Neutrophil (primary cell): Measurements from ENCODE around the gene KRTAP5-1.

Experiments used
- H3K27ac ChIP-seq: fragments of 200-600 bp; sonication (generic); 2 replicates; pipeline ENCODE4 v1.5.1; 2016; ENCODE audit warnings: mild to moderate bottlenecking, moderate library complexity
- H3K27me3 ChIP-seq: fragments of 200-600 bp; sonication (generic); 2 replicates; pipeline ENCODE4 v1.6.0; 2016; ENCODE audit warnings: mild to moderate bottlenecking
- H3K36me3 ChIP-seq: fragments of 200-600 bp; sonication (generic); 2 replicates; pipeline ENCODE4 v1.5.1; 2017
- H3K4me1 ChIP-seq, 2 experiments: fragments of 200-600 bp in 1 of 2; sonication (generic) in 1 of 2; 1 replicate in 1 of 2; 2 replicates in 1 of 2; pipeline versions ENCODE4 v1.5.1 to v1.6.1; 2013 to 2016; ENCODE audit warnings: low read depth in 1 of 2, low read length in 1 of 2, mild to moderate bottlenecking in 1 of 2, moderate library complexity in 1 of 2; ENCODE audit not compliant: control insufficient read depth in 1 of 2, insufficient read depth in 1 of 2
- H3K4me3 ChIP-seq, 2 experiments: fragments of 200-600 bp in 1 of 2; sonication (generic) in 1 of 2; 1 replicate in 1 of 2; 2 replicates in 1 of 2; pipeline ENCODE4 v1.5.1; 2013 to 2016; ENCODE audit warnings: low read depth in 1 of 2, low read length in 1 of 2, mild to moderate bottlenecking in 1 of 2, moderate library complexity in 1 of 2
- H3K9me3 ChIP-seq: fragments of 200-600 bp; sonication (generic); 2 replicates; pipeline ENCODE4 v1.5.1; 2016
- TF ChIP-seq, protein P1 (sequence below): fragments of 200-600 bp; sonication (generic); IDR thresholded peaks from 2 replicates; pipeline ENCODE4 v1.5.1; 2016; ENCODE audit warnings: antibody characterized with exemption

Gene KRTAP5-1

DNA sequence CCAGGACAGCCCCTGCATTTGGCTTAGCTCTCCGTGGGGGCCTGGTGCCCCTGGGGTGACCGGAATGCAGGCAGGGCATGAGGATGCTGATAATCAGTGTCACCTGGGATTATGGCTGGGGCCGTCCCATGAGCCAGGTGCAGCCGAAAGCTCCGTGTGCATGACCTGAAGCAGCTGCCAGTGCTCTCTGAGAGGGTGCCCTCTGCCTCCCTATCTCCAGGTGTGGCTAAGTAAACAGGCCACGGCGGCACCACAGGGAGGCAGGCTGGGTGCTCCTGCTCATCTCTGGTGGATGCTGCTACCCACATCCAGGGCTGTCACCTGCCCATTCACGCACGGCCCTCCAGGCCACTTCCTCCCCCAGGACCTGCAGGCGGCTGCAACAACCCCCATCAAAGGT lies 42.8 kb downstream of the KRTAP5-1 start:
- no peak overlapping the region for H3K4me3 ChIP-seq
- H3K4me1 ChIP-seq: peaks cover 0 to 7% of the 10 kb centered on the region in 2 experiments
- TF ChIP-seq, protein P1, sequence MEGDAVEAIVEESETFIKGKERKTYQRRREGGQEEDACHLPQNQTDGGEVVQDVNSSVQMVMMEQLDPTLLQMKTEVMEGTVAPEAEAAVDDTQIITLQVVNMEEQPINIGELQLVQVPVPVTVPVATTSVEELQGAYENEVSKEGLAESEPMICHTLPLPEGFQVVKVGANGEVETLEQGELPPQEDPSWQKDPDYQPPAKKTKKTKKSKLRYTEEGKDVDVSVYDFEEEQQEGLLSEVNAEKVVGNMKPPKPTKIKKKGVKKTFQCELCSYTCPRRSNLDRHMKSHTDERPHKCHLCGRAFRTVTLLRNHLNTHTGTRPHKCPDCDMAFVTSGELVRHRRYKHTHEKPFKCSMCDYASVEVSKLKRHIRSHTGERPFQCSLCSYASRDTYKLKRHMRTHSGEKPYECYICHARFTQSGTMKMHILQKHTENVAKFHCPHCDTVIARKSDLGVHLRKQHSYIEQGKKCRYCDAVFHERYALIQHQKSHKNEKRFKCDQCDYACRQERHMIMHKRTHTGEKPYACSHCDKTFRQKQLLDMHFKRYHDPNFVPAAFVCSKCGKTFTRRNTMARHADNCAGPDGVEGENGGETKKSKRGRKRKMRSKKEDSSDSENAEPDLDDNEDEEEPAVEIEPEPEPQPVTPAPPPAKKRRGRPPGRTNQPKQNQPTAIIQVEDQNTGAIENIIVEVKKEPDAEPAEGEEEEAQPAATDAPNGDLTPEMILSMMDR: no peak

DNA sequence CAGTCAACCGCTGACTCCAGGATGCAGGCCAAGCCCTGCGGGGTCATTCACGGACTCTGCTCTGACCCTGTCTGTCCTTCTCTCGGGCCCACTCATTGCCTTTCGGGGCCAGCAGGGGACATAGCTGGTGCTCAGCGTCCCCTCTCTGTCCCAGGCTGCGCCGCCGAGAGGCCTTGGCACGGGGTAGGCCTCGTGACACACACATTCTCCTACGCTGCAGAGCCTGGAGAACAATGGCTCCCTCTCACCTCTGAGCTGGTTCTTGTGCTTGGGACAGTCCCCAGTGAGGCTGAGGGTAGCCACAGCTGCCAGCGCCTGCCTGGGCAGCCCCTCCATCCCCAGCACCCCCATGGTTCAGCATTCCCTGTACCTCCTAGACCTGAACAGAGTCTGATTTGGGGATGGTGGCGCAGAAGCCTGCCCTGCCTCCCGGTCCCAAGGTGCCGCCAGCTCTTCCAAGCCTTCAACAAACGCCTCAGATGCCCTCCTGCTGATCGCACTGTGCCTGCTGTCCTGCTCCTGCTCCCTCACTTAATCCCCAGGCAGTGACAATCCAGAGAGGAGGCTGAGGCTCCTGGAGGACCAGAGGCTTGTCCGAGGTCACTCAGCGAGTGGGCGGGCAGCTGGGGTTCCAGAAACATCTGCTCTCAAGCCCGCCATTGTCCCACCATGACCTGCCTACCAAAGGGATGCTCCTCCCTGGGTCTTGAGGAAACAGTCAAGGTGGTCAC lies 43.4 kb downstream of the KRTAP5-1 start:
- Histone ChIP-seq H3K36me3 (no peaks in the 10 kb centered on the region), H3K4me3 (no peak overlapping the region), H3K9me3 (no peaks in the 10 kb centered on the region), H3K27ac (no peak overlapping the region), H3K27me3 (peaks cover 87% of the 10 kb centered on the region), H3K4me1 (peaks cover 0 to 2% of the 10 kb centered on the region in 2 experiments)
- TF ChIP-seq, protein P1: no peak

More for the DNA sequence above, 42.8 kb downstream of the KRTAP5-1 start:
- Histone ChIP-seq H3K9me3 (no peaks in the 10 kb centered on the region), H3K36me3 (no peaks in the 10 kb centered on the region), H3K27me3 (peaks cover 94% of the 10 kb centered on the region), H3K27ac (no peak overlapping the region)

DNA sequence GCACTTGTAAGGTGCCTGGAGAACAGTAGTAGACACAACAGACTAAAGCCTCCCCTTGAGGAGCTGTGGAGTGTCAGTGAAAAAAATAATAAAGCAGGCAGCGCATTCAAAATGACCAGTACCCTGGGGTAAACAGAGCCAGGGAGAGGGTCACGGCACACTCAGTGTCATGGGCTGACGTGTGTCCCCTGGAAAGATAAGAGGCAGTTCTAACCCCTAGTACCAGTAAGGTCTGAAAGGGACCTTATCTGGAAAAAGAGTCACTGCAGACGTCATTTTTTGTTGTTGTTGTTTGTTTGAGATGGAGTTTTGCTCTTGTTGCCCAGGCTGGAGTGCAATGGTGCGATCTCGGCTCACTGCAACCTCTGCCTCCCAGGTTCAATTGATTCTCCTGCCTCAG lies 45.0 kb downstream of the KRTAP5-1 start:
- TF ChIP-seq, protein P1: no peak
- Histone ChIP-seq H3K27me3 (peaks cover 72% of the 10 kb centered on the region), H3K4me1 (no peaks in the 10 kb centered on the region), H3K4me3 (no peak overlapping the region), H3K27ac (no peak overlapping the region), H3K9me3 (no peaks in the 10 kb centered on the region), H3K36me3 (peaks cover 8% of the 10 kb centered on the region)

GRCh38 chr11:1538153-1538552 lies 46.9 kb downstream of the KRTAP5-1 start:
- H3K36me3 ChIP-seq: peaks cover 19% of the 10 kb centered on the region
- H3K27me3 ChIP-seq: peaks cover 52% of the 10 kb centered on the region
- H3K27ac ChIP-seq: no peak overlapping the region
- no peaks in the 10 kb centered on the region for H3K9me3 ChIP-seq
- no peak overlapping the region for H3K4me3 ChIP-seq
- no peaks in the 10 kb centered on the region for H3K4me1 ChIP-seq
- TF ChIP-seq, protein P1: no peak

DNA sequence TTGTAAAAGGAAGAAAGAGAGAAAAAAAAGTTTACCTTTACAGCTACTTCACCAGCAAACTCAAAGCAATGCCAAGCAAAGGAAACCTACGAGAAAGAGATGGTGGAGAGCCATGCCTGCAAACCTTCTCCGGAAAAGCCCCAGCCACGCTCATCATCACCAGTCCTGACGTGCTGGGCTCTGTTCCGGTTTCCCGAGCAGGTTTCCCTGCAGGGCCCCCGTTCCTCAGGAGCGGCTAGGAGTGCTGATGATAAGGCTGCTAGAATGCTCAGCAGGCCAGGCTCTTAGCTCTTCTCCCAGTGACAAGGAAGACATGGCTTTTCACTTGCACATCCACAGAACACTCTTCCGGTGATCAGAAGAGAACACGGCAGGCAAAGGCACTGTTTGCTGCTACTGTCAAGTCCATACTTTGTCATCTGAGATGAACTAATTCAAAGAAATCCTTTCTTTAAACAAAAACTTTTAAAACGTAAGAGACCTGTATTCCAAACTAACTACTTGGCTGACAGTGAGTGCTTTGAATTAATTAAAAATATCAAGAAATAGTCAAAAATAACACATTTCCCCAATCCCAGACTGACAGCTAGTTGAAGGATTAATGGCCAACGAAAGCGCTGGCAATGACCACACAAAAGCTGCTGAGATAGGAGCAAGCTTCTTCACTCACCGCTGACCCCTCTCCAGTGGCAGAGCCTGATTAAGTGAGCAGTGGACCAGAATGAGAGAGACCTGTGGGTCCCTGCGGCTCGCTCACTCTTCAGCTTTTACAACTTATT lies 48.8 kb downstream of the KRTAP5-1 start:
- peaks cover 38% of the 10 kb centered on the region for H3K36me3 ChIP-seq
- H3K27me3 ChIP-seq: peaks cover 37% of the 10 kb centered on the region
- H3K27ac ChIP-seq: no peak overlapping the region
- no peaks in the 10 kb centered on the region for H3K4me1 ChIP-seq
- no peaks in the 10 kb centered on the region for H3K9me3 ChIP-seq
- H3K4me3 ChIP-seq: no peak overlapping the region
- TF ChIP-seq, protein P1: no peak
